T-helper 1 cell (primary cell): ENCODE results near the gene CCDC78.
A peak's percentile ranks its signal among the peaks of the same experiment; 100 is the strongest.

Experiments
- DNase-seq, 5 donors: peaks; one replicate each; pipeline ENCODE4 v3.0.0-alpha.2; 2012 to 2020

The CCDC78 gene

GRCh38 chr16:736936-737481, 10.8 kb upstream of the CCDC78 start:
- no peak for DNase-seq

DNA sequence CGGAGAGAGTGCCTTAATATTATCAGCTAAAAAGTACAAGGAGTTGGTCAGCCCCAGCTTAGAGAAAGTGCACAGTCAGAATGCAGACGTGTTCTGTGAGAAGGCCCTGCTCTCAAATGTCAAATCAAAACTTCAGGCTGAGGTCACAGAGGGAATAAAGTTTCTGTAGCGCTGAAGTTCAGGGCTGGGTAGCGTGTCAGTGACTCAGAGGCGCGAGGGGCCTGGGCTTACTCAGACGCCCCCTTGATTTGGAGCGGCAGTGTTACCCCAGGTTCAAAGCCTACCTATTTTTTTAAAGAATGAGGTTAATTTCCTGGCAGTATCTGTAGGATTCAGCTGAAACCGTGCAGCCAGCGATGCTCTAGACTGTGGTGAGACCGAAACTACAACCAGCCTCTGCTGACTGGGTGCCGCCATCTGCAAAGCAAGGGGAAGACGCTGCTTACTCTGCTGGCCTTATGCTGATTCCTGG, 9.8 kb upstream of the CCDC78 start:
- DNase-seq = peak in 1 of 5 donors; percentile 58

DNA sequence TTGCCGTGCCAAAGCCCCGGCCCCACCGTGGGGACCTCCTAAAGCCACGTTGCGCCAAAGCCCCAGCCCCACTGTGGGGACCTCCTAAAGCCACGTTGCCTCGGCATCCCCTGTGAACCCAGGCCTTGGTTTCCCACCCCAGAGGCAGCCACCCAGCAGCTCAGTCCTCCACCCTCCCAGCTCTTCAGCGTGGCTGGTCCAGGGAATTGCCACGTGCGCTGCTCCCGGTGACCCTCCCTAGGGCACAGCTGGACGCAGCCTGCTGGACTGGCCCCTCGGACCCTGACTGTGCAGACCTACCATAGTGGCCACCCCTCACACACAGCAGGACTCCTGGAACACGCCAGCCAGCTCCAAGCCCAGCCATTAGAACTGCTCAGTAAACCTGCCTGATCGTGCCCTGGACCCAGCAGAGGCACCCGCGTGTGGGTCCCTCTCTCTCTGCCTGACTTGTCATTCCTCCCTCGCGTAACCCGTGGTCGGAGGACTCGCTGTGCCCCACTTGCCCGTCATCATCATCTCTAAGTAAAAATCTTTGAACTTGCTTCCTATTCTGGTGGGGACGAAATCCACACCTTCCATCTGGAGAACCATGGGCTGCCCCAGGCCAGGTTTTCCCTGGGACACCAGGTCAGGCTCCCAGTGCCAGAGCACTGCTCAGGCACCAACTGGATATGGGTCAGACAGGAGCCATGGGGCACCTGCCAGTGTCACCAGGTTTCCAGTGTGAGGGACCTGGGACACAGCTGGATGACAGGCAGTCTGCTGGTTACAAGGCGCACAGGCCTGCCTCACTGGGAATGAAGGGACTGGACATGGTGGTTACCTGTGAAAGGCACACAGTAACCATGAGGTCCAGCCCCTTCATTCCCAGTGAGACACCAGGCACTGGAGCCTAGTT, 9.0 kb upstream of the CCDC78 start:
- DNase-seq = no peak

GRCh38 chr16:734208-734980, 8.2 kb upstream of the CCDC78 start:
- DNase-seq = no peak

DNA sequence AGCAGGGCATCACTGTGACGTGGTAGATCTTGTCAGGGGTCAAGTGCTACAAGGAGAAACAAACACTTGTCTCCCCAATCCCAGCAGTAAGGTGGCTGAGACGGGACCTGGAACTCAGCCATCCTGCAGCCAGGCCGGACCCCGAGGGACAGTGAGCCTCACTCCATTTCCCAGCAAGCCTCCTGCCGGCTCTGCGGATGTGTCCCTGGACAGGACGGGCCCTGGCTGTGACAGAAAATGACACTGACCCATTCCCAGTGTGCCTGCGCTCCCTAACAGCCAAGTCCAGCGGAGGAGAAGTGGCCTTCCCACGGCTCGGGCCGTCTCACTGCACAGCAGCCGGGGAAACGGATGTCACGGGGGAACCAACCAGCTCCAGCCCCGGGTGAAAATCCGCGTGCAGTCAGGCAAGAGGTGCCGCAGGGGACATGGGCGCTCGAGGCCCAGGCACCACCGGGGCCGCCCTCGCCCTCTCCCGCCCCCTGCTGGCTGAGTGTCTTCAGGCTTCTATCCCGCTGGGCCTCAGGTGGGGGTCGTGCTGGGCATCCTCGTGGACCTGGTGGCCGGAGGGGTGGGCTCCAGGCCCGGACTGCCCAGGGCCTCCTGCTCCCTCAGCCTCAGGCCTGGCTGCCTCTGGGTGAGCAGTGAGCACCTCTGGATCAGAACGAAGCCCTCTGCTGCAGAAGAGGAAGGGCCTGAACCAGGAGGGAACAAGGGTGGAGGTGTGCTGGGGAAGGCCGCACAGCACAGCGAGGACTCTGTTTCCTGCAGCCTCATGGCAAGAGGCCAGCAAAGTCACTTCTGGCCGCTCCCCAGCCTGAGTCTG, 7.4 kb upstream of the CCDC78 start:
- DNase-seq = peak in 1 of 5 donors; percentile 25

DNA sequence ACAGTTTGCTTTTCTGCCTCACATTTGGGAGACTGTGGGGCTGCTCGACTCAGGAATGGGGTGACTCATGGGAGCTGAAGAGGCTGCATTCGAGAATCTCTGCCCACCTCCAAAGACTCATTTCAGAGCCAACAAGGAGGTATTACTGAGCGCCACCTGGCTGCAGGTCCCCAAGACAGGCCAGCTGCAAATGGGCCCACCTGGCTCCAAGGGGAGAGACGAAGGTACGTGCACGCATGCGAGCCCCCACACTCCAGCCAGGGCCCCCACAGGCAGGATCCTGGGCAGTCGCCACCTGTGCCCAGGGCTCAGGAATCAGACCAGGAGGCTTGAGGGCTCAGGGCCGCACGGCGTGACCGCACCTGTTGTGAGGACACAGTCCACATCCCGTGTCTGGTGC, 6.7 kb upstream of the CCDC78 start:
- DNase-seq = no peak

- DNase-seq = no peak
Measured at GRCh38 chr16:732332-732731, 6.1 kb upstream of the CCDC78 start.

- DNase-seq = no peak
Measured at GRCh38 chr16:730666-731509, 4.6 kb upstream of the CCDC78 start.

DNA sequence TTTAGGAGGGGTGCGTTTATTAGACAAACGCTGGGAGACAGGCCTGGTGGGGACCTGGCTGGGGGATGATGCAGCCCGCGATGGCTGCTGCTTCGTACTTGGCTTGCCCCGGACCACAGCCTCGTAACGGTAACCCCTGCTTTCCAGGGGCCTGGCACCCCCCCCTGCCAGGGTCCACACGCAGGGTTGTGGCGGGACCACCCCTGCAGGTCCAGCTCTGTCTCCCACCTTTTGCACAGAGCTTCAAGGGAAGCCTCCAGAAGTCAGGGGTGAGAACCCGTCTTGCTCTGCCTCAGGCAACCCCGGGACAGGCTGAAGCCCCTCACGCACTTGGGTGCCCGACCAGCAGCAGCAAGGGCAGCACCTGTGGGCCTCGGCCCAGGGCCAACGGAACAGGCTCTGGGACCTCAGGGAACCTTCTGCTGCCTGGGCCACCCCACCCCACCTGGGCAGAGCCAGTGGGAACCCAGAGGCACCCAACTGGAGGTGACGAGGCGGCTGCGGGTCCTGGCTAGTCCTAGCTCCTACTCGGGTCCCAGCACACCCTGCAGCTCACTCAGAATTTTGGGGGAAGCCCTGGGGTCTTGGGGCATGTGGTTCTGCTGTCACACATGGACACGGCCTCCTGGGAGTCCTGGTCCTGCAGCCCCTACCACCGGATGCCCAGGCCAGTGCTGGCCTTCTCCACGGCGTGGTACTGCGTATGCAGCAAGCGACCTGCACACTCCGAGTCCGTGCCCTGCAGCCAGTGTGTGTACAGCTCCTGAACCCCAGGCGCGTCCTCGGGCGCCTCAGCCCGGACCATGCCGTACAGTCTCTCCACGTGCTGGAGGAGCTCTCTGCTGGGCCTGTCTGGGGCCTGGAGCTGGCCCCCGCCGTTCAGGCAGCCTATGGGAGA, 3.8 kb upstream of the CCDC78 start:
- DNase-seq = peak in 1 of 5 donors; percentile 12

DNA sequence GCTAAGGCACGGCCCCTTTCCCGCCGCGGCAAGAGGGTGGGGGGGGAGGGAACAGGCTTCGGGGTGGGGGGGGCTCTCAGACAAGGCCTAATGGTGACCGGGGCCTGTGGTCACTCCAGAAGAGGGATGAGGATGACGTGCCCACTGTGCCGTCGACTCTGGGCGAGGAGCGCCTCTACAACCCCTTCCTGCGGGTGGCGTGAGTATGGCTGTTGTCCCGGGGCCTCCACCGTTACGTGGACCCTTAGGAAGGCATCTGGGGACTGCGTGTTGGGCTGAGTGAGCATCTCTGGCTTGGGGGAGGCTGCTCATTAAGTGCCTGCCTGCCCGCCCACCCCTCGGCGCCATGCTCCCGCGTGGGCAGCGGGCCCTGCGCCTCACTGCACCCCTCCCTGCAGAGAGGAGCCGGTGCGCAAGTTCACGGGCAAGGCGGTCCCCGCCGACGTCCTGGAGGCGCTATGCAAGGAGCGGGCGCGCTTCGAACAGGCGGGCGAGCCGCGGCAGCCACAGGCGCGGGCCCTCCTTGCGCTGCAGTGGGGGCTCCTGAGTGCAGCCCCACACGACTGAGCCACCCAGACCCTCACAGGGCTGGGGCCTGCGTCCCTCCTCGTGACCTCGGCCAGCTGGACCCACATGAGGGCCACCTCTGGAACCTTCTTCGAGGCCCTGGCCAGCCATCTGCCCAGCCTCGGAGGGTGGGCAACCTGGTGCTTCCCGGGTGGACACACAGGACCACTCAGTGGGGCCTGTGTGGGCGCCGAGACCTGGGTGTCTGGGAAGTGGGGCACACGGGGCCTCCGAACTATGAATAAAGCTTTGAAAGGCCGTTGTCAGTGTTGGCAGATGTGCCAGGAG, 2.9 kb upstream of the CCDC78 start:
- DNase-seq = no peak

GRCh38 chr16:728131-728889, 2.1 kb upstream of the CCDC78 start:
- peak; percentile 45 to 66 (median 59) for DNase-seq

DNA sequence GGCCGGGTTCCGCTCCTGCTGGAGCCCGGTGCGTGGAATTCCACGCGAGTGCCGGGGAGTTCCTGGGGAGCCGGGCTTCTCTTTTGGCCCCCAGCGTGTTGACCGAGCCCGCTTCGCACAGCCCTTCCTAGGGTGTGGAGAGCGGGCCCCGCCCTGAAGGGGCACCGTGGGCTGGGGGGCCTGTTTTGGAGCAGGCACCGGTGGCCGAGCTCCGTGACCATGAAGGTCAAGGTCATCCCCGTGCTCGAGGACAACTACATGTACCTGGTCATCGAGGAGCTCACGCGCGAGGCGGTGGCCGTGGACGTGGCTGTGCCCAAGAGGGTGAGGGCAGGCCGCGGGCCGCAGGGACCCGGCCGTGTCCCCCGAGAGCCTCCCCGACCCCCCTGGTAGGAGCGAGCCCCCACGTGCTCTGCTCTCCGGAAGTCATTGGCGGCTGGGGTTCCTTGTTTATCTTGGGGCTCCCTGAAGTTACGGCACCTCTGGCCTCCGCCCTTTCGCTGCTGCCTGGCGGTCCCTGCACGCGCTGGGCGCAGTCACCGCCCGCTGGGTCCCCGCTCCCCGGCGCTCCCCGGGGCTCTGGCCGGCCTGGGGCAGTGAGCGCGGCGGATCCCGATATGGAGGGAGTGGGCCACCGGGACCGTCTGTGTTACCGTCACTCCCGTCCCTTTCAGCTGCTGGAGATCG, 1.2 kb upstream of the CCDC78 start:
- DNase-seq = no peak

- no peak for DNase-seq
Measured at GRCh38 chr16:726188-726437, 130 bp downstream of the CCDC78 start.

GRCh38 chr16:725463-726187, 618 bp downstream of the CCDC78 start:
- no peak for DNase-seq

DNA sequence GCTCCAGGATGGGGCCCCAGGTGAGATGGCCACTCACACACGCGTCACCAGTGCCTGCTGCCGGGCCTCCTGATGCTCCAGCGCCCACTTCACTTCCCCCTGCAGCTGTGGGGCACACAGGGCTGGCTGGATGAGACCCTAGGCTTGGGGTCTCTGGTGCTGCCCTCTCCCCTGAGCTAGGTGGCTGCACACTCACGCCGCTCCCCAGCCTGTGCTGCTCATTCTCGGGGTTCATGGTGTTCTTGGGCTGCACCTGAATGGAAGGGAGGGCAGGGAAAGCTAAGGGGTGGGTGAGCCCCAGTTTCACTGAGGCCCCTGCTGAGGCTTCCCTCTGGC, 1.2 kb downstream of the CCDC78 start:
- DNase-seq = no peak

- no peak for DNase-seq
Measured at GRCh38 chr16:724188-725040, 1.8 kb downstream of the CCDC78 start.

- DNase-seq = no peak
Measured at GRCh38 chr16:723695-724094, 2.5 kb downstream of the CCDC78 start.
